Ammon's horn (tissue), 1 donor: ENCODE results near the gene EMX2.
"Not testable (repeated sequence)": the region's sequence is repeated elsewhere in the genome, so short reads cannot be mapped to it uniquely, and the experiment has no call there.

ENCODE experiments used
- DNase-seq: peaks from one replicate; pipeline ENCODE4 v3.0.0-alpha.2; 2016; ENCODE audit warnings: low spot score

EMX2 gene

DNA sequence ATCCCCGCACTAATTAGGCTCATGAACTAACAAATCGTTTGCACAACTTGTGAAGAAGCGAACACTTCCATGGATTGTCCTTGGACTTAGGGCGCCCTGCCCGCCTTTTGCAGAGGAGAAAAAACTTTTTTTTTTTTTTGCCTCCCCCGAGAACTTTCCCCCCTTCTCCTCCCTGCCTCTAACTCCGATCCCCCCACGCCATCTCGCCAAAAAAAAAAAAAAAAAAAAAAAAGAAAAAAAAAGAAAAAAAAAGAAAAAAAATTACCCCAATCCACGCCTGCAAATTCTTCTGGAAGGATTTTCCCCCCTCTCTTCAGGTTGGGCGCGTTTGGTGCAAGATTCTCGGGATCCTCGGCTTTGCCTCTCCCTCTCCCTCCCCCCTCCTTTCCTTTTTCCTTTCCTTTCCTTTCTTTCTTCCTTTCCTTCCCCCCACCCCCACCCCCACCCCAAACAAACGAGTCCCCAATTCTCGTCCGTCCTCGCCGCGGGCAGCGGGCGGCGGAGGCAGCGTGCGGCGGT is at the start of gene EMX2:
Gene EMX2 (plus strand): TSS at position 41 of the 519 bp plus-strand sequence. CDS start 522 bp downstream, outside the sequence.
- DNase-seq, result no peak

DNA sequence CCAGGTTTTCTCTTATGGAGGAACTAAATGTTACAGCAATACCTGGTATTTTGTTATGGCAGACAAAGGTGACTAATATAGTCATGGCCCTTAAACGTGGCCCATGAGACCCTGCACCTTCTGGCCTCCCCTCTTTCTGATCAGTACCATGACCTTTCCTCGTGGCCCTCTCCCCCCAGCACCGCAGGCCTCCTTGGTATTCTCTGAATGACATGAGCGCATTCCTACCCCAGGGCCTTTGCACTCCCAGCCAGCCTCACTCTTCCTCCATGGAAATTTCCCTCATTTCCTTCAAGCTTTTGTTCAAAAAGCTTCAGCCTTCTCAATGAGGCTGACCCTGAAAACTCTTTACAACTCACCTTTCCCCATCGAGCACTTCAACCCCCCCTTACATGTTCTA is 46.5 kb upstream of the EMX2 start:
- no peak for DNase-seq

DNA sequence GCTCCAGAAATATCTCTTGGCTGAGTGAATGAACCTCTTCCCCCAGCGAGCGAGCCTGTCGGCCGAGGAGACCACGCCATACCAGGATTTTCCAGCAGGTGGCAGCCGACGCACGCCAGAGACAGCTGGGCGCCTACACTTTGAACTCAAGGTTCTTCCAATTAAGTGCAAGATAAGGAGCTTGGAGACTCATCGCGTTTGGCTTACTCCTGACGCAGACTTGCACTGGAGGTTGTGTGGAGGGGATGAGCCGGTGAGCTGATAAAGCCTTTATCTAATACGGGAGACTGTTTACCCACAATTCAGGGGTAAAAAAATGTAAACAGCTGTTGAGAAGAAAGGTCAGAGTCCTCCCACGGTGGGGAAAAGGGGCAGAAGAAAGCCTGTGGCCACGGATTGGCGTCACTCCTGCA is 45.9 kb upstream of the EMX2 start:
- DNase-seq, result peak; percentile 84

DNA sequence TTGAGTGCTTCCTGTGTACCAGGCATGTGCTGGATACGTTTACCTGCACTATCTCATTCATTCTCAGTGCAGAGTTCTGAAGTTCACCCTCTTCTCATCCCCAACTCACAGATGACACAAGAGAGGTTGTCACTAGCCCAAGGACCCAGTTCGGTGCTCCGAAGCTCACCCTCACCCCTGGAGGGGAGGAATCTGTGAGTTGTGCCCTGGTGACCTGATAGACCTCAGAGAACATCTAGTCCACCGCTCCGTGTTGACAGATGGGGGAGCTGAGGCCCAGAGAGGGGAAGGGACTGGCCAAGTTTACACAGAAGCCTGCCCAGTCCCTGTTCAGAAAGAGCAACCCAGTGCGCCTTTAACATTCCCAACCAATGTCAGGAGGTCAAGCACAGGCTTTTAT is 44.8 kb upstream of the EMX2 start:
- no peak for DNase-seq

DNA sequence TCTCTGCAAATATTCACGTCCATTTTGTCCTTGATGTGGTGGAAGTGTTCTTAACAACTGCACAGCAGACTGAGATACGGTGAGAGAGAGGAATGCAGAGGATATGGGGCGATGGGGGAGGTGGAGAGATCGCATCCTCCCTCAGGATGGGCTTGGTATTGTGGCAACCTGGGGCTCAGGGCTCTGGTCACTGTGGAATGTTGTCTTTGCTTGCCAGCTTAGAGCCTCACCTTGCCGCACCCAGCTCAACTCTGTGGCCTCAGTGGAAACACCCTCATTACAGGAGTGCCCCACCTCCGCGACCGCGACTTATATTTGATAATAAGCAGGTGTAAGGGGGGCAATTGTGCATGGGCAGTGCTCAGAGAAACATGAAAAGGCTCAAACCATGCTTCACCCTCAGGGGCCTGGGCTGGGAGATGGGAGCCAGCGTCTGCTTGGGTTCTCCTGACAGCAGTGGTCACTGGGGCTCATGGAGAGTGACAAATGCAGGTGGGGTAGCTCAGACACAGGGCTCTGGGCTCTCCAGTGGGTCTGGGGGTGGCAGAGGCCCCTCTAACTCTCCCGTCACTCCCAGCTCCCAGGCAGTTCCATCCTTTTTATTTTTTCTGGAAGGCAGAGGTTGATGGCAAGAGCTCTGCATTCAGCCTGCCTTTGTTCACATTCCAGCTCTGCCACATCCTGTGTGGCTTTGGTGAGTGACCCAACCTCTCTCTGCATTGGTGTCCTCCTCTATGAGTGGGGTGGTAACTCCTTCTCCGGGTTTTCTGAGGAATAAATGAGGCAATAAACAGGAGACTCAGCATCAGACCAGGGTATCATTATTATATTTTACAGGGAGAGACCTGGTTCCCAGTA is 43.1 kb upstream of the EMX2 start:
- DNase-seq, result no peak

DNA sequence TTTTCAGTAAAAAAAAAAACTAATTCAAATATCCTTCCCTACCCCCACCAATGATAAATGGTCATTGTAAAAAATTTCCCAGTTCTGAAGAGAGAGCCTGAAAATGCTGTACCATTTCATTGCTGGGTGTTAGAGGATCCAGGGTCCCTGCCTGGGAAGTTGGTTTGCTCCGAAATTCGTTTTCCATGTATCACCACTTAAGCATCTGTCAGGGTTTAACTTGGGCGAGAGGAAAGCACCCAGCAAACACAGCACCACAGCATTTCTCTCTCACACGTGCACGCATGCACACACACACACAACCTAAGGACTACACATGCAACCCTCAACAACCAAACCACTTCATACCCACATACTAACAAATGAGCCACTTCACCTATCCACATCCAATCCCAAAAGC is 42.1 kb upstream of the EMX2 start:
- DNase-seq, result no peak

DNA sequence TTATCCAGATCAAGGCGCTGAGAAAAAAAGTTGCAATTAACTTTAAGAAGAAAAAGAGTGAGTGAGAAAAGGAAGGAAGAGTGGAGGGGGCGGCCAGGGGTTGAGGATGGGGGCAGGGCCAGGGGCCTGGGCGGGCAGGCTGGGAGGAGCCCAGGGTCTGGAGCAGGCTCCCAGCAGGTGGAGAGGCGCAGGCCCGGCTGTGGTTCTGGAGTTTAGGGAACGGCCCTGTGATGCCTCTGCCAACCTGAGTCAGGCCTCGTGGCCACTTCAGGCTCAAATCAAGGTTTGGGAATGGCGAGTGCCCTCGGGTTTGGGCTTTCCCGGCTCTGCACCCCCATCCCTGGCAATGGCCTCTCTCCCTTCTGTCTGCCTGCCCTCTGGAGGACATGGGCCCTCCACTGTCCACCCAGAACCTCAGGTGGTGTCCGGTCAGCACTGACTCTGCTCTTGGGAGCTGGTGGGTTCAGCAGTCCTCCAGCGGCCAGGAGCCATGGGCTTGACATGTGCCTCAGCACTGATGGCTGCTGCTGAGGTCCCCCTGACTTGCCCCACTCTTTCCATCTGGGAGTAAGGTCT is 41.0 kb upstream of the EMX2 start:
- no peak for DNase-seq

DNA sequence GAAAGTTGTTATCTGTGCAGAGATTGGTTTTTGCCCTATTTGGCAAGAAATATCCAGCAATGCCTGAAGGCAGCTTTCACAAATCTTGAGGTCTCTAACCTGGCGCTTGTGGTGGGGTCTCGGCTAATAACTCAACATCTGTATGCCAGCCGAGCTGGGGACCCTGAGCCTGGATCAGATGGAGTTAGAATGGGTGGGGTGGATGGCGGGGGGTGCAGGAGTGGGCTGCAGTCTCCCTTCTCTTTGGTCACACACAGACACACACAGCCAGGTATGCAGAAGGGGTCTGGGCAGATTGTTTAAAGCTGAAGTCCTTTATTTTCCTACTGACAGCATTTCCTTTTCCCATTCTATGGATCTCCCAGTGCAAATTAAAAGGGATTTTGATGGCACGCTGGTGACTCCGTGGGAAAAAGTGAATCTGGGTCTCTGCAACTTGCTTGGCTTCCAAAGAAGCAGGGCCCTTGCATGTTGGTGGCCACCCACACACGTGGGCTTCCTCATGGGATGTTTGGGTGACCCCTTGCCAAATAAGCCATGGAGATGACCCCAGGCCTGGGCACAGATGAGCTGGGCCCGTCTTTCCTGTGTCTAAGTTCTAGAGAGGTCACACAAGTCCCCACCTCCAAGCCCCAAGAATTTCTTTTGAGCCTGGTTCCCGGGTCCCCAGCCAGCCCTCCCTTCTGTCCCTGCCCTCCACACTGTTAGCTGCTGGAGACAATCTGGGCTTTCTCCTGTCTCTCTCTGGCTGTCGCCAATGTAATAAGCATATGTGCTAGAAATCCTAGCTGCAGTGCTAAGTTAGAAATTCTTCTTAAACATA is 39.9 kb upstream of the EMX2 start:
- DNase-seq, result no peak

DNA sequence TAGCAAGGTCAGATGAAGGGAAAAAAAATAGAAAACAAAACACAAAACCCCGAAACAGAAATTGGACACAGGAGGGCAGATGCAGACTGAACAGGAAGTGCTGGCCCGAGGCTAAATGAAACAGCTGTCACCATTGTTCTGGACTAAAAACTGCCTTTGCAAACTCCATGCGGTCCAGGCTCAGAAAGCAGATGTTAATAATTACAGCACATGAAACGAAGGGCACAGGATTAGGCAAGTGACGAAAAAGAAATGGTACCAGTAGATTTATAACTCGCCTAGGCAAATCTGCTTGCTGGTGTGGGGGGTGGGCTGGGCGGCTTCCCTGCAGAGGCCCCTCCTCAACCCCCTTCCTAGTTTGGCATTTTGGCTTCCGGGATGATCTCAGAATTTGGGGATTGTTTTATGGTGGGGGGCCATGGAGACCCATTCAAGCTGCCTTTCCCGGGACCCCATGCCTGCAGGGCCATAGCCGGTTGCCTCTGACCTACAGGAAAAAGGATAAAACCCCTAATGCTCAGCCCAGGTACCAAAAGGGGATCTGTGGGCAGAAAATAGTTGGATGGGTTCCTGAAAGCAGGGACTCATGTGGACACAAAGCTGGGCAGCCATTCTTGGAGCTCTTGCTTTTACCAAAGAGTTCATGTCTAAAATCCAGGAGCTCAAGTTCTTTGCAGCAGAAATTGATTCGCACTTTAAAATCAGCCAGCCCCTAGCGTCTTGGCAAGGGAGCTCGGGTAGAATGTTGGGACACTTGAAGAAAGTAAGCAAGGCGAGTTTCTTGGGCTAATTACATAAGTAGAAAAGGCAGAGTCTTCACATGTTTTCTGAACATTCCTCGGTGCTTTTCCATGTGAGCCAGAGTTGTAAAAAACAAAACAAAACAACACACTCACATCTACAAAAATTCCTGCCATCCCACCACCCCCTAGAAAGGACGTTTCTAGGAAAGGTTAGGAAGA is 39.0 kb upstream of the EMX2 start:
- DNase-seq, result no peak

DNA sequence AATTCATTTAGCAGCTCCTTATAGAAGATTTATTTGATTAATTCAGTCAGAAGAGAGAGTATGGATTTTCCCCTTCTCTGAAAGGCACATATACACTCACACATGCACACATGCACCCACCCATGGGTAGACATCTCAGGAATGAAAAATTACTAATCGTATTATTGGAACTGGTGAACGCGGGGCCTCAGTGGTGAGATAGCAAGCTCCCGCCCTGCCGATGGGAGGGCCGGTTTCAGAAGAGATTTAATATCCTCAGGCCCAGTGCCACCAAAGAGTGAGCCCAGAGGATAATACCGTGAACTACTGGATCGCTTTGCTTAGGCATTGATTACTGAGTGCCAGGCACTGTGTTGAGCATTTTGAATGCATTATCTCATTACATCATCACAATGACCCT is 38.0 kb upstream of the EMX2 start:
- no peak for DNase-seq

DNA sequence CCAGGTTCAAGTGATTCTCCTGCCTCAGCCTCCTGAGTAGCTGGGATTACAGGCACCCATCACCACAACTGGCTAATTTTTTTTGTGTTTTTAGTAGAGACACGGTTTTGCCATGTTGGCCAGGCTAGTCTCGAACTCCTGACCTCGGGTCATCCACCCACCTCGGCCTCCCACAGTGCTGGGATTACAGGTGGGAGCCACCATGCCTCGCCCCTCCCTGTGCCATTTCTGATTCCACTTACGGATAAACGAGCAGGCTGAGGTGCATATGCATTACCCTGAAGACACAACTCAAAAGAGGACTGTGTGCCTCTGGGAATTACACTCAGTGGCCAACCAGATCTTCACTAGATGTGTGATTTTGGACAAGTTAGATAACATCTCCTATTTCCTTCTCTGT is 35.5 kb upstream of the EMX2 start:
- DNase-seq, result not testable (repeated sequence)

- DNase-seq, result no peak
Measured at GRCh38 chr10:117509573-117509972, 33.0 kb upstream of the EMX2 start.

GRCh38 chr10:117511601-117512390 is 30.8 kb upstream of the EMX2 start:
- DNase-seq, result no peak

DNA sequence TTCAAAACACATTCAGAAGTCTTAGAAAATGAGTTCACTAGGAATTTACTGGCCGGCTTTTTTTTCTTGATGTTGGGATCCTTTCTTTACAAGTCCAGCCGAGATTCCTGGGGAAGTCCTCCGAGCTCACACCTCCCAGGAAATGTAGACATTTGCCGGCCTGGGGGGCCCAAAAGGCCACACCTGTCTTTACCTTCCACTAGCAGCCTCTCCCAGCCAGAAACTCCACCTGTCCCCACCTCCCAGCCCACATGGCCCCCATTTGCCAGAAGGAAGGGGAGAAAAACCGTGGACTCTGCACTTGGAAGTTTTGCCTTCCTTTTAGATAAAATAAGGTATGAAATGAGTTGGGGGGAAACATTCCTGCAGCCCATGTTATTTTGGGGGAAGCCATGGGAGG is 27.6 kb upstream of the EMX2 start:
- no peak for DNase-seq

DNA sequence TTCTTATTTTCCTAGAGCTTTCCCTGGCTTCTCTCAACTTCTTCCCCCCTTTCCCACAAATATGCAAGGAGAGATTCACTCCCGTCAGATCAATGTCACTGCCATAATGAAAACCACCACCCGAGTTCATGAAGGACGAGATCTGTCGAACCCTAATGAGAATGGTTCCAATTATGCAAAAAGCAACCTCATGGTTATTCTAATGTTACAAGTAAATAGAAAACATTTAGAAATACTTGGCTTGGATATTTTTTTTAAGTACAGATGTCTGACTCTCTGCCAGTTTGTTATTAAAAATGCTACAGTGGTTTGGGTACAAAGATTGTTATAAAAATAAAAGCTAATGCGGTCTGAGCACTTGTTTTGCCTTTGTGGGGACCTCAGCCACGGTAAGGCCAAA is 25.9 kb upstream of the EMX2 start:
- DNase-seq, result no peak

DNA sequence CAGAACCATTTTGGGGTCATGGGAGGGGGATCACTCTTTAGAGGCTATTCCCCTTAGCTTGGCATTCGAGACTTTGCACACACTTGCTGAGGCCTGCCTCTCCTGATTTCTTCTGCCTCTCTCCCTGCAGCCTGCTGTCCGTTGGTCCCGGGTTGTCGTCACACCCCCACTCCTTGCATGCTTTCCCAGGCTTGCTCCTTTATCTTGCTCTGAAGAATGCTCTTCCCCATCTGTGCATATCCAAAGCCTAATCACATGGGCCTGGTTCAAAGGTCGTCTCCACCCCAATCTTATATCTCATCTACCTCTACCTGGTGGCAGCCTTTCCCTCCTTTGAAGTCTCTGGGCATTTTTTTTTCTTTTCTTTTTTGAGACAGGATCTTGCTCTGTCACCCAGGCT is 24.3 kb upstream of the EMX2 start:
- DNase-seq, result no peak

DNA sequence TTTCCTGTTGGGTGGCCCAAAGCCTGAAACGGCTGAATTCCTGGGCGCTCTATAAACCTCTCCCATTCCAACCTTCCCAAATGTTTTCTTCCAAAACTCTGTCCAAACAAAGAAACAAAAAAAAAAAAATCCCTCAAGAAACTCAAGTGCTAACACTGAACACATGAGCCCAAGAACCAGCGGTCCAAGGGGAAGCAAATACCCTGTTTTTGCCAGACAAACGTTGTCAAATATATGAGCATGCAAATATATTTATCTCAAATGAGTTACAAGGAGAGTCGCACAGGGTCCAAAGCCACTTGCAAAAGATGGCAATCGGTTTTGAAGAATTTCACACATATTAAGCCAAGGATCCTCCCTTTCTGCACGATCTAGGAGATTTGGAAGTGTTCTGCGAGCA is 23.3 kb upstream of the EMX2 start:
- no peak for DNase-seq

GRCh38 chr10:117519879-117520278 is 22.7 kb upstream of the EMX2 start:
- DNase-seq, result no peak

DNA sequence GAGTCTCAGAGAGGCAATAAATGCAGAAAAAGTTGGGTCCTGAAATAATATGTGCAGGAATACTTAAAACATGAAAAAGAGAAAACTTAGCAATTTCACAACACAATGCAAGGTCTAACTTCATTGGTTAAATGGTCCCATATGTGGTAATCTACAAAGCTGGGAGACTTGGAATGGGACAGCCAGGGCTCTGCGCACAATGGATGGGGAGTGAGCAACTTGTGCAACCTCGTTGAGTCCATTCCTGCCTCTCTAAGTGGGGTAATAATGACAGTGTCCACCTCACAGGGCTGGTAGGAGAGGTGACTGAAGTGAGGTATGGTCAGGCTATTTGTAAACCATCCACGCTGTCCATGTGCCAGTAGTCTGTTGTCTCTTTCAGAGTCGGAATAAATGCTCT is 11.8 kb upstream of the EMX2 start:
- no peak for DNase-seq

DNA sequence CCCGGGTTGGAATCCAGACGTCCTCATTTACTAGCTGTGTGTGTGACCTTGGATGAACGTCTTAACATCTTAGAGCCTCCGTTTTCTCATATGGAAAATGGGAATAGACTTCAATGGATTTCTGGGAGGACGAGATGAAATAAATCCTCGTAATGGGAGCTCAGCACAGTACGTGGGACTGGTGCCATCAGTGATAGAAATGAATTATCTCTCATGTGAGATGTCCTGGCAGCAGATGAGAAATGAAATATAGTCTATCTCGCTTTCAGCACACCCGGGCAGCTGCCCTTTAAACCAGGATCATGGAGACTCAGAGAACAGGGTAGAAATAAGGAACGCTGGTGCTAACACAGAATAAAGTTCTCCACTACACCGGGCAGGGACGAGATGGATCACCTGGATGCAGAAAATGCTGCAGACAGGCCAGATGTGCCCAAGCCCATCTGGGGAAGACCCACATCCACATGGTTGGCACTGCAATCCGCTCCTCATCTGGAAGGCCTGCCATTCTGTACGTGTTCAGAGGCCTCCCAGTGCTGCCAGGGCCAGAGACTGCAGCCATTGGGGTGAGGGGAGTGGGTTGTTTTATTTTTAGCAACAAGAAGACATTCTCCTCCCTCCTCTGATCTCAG is 11.1 kb upstream of the EMX2 start:
- DNase-seq, result no peak
